COR-L47 (cell line): ENCODE data around the gene BRINP2.
A peak's percentile ranks its signal among the peaks of the same experiment; 100 is the strongest.

Experiments used
- DNase-seq: peaks from one replicate; lab custom pipeline; 2025; lab: John Stamatoyannopoulos, UW

BRINP2 gene

DNA sequence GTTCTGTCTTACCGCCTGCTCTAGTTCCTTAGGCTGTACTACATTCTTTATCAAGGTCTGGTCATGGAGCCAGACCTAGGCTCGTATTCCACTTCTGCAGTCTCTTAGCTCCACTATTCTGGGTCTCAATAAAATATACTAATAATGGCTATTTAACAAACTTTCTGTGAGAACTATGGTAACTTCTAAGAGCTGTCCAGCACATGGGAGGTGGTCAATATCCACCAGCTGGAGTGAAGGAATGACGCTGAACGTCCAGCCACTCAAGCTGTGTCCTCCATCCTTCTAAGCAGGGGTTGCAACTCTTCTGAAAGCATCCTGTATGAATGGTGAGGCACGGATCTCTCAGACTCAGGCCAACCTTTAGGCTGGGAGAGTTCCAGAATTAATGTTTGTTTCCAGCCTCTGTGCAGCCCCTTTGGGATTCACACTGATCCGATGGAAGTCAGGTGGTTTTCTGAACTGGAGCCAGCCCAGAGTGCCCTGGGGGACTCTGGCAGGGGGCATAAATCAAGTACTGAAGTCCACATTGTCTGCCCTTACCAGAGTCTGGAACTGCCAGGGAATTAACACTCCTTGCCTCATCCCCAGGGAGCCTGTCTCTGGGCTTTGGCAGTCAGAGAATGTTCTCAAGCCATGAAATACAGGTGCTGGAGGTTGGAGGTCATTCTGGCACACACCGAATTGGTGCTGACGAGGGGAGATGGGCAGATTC is 57.4 kb downstream of the BRINP2 start:
- DNase-seq = no peak

DNA sequence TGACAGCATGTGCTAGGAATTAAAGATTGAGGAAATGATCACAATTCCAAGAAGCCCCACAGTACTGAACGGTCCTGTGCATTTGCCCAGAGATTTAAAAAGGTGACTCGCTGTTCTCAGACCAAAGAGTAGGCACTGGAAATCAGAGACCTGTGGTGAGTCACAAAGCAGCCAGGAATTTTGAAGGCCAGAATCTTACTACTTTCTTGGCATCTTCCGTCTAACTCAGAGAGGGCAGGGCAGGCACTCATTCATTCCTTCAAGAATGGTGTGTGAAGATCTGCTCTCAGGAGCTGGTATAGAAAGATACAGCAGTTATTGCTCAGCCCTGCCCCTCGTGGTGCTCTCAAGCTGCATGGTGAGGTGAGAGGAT is 57.9 kb downstream of the BRINP2 start:
- no peak for DNase-seq

DNA sequence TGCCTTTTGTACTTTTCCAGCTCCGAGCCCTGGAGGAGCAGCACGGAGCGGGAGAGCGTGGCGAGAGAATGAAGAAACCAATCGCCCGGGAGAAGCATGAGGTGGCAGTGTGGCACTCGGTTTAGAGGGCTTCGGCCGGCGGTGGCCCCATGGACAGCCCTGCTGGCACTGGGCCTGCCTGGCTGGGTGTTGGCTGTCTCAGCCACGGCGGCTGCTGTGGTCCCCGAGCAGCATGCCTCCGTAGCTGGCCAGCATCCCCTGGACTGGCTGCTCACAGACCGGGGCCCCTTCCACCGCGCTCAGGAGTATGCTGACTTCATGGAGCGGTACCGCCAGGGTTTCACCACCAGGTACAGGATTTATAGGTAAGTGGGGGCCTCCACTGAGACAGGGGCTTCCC is 59.0 kb downstream of the BRINP2 start:
- DNase-seq = no peak

DNA sequence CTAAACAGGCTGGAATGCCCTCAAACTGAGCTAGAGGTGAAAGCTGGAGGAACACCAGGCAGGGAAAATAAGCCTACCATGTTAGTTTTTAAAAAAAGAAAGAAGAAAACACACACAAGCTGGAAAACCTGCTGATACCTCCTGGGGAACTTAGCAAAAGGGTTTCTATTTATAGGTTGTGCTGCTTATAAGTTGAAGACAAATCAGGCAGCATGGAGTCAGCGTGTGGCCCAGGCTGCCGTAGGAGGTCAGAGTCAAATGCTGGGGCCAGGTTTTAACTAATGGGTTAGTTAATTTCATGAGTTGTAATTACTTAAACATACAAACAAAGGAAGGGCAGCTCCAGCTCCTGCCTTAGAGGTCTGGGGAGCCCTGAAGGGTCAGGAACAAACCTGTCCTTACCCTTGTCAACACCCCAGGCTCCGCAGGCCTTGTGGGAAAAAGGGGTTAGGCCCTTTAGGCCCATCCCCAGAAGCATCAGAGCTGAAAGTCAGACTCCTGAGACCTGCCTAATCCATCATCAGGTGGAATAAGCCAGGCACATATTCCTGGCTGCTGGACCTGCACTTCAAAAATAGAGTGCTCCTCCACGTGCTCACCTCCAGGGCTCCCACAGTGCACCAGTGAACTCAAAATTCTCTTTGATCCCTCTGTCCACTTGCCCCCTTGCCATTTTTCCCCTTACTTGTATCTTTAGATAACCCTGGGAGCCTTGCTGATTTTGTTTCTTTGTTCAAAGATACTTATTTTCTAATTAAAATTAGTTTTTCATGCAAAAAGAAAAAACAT is 59.7 kb downstream of the BRINP2 start:
- DNase-seq = no peak

DNA sequence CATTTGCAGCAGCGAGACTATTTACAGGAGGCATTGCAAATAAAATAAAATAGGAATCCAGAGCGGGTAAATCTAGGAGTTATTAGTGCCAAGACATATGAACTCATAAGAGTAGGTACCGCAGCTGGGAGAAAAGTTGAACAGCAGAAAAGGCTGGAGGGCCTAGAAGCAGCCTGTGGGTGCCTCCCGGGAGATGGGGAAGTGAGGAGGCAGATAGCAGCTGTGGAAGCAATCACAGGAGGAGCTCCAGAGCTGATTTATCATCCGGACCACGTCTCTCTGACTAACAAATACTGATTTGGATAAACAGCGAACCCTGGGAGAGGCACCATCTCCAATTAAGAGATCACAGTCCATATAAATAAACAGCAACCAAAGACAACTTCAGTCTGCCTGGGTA is 64.6 kb downstream of the BRINP2 start:
- DNase-seq = no peak

DNA sequence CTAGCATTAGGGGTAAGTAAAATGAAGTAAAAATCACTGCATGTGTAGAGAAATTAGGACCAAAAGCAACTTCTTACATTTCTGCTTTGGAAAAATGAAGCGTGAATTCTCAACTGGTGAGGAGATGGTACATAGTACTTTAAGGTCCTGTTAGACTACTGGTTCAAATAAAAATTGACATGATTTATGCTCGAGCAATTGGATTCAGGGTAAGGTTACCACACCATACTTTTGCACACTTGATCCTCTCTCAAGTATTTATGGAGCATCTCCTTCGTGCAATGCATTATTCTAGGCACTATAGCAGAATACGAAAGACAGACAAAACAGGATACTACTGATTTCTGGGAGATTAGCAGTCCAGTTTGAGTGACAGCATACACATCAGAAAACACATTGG is 66.2 kb downstream of the BRINP2 start:
- no peak for DNase-seq

DNA sequence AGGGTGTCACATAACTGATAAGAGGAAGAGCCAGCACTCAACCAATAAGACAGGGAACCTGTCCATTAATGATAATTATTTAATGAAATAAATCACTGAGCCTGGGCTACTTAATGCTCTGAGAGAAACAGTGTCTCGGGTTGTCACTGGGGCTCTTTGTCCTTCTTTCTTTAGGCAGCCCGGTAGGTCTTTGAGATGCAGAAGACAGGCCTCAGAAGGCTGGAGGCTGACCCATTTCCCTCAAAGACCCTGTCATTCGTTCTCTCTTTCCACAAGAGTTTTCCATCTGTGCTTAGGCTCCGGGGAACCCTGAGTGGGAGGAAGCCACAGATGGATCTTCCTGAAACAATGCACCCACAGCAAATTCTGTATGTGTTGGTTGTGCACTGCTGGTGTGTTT is 68.2 kb downstream of the BRINP2 start:
- DNase-seq = no peak

DNA sequence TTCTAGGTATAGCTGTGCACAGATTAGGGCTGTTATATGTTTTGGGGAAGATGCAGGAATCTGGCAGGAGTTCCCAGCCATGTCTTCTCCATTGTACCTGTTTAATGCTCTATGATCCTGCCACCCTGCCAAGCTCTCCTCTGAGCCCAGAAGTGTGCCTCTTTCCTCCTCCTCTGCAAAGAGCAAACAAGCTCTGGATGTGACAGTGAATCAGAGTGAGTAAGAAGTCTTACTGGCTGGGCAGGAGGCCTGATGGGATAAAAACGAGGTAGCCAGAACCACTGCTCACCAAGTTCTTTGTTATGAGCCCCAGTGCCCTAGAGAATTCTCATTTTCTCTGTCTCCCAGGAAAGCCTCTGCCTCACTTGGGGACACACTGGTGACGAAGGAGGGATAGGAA is 69.0 kb downstream of the BRINP2 start:
- no peak for DNase-seq

DNA sequence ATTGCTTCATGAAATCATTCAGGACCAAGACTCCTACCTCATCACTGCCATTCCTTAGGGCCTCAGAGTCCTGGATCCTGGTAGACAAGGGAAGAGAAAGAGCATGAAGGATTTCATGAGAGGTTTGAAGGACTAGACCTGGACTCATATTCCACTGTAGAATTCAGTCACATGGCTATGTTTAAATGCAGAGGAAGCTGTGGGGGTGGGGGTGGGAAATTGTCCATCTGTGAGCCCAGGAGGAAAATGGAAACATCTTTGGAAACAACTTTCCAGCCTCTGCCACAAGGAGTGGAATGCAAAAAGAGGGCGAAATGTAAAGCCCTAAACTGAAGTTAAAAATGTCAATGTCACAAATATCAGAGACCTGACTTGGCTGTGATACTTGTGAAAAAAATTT is 73.0 kb downstream of the BRINP2 start:
- DNase-seq = no peak

DNA sequence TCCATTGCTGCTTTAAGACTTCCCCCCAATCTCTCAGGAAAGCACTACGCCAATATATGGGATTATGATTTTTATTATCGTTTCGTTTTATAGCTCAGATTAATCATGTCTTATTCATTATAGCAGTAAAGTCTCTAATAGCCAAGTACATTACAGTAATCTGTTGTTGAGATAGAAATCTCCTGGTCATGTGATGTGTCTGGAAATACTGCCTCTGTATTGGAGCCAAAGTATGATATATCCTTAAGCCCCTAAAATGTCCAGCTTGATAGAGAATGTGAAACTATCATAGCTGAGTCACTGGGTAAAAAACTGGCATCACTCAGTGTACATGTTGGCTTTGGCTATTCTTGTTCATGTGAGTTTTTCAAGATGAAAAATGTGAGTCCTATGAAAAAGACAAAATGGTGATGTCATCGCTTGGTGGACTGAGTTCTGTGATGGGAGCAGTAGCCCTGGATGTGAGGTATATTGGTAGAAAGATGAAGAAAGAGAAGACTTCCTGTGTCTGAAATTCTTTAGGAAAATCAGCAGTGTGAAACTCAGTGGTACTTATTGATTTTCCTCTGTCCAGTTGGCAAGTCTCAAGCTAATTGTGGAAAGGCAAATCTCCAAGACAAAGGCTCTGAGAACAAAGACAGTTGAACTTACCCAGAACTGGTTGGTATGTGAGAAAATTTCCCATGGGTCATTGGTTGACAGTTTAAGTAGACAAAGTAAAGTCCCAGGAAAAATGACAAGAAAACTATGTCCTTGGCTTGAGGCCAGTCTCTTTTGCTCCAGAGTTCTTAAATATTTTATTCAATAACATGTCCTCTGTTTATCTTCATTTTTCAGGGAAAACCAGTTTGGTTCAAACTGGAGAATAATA is 76.2 kb downstream of the BRINP2 start:
- no peak for DNase-seq

DNA sequence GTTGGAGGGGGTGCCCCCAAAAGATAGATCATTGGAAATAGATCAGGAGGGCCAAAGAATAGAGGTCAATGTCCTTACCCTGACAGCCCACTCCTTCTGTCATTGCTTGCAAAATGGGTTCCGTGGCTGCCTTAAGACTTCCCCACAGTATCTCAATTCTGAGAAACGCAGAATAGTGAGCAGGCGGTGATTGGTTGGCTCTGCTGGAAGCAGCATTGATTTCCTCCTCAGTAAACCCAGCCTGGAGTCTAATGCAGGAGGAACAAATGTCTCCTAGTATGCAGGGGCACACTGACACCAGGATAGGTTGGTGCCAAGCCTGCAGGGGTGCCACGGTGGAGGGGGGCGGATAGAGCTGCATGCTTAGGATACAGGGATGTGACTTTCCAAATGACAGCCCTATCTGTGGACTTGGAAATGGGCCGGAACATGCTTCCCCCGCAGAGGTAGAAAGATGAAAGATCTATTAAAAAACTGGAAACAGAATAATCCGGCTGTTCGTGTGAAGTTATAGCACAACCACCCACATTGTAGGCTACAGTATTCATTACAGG is 76.9 kb downstream of the BRINP2 start:
- no peak for DNase-seq

DNA sequence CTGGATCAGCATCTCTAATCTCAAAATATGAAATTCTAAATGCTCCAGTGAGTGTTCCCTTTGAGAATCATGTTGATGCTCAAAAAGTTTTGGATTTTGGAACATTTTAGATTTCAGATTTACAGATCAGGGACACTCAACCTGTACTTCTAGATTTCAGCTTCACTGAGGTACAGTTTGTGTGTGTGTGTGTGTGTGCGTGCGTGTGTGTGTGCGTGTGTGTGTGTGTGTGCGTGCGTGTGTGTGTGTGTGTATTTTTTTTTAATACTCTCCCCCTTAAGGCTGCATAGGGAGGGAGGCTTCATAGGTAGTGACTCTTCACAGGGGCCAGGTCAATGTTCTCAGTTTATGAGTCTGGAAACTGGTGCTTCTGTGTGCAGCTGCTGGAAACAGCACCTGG is 77.5 kb downstream of the BRINP2 start:
- DNase-seq = no peak

DNA sequence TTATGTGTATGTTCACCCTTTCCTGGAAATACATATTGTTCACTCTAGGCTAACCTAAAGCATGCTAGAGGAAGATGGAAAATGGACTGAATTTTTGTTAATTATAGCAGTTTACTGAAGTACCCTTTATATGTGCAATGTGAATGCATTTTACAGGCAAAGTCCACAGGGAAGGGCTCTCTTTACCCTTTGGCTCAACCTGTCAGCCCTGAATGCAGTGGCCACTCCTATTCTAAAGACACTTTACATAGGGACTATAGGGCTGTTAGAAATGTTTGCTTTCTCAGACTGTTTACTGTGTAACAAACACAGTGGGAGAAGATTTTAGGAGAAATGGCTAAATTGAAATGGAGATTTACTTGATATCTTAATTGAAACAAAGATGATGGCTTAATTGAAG is 78.5 kb downstream of the BRINP2 start:
- no peak for DNase-seq

DNA sequence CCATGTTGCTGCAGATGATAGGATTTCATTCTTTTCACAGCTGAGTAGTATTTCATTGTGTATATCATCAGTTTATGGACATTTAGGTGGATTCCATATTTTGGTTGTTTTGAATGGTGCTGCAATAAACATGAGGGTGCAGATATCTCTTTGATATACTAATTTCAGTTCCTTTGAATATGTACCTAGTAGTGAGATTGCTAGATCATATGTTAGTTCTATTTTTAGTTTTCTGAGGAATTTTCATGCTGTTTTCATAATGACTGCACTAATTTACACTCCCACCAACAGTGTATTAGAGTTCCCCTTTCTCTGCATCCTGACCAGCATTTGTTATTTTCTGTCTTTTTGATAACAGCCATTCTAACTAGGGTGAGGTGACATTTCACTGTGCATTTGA is 82.1 kb downstream of the BRINP2 start:
- DNase-seq = no peak

DNA sequence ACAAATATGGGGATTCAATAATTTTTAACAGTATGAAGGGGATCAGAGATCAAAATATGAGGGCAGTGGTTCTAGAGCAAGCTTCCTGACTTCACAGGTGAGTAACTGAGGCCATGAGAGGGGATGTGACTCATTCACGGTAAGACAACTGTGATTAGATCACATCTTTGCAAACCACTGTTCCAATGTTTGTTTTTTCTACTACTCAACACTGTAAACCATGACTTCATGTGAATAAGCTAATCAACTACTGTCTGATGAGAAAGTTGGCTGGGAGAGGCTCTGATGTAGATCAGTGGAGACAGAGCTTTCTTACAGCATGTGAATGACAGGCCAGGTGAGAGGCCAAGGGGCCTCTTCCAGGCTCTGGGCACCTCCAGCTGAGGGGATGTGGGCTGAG is 84.7 kb downstream of the BRINP2 start:
- no peak for DNase-seq

DNA sequence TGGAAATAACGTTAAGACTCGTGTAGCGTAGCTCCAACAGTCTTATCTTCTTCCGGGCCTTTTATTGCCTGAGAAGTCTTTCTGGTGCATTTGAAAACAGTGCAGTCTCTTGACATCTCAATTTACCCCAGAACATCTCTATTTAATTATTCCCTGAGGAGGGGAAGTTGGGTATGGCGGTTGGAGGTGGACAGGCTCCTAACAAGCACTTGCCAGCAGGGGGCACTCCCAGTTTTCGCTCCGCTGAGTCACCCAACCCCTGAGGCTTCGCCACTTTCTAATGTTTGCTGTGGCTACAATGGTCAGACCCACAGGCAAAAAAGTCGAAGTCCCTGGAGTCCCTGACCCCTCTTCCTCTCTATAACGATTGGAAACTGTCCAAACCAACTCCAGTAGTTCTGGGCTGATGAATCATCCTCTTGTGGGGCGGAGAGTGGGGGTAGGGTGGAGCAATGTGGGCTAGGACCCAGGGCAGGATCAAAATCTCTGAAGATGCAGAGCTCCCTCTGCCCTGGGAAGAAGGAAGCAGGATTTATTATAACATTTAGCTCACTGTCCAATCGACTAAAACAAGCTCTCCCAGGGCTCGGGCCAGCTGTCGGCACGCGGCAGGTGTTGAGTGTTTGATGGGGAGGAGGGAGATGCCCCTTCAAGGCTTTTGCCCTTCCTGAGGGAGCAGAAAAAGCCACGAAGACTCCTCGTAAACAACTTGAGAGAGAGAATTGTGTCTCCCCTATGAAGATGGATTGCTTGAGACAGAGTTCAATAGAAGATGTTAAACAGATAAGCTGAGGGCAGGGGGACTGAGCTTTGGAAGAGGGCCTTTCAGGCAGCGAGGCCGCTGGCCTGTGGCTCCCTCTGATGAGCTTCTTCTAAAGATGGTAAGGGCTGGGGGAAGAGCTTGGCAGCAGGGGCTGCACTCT is 85.7 kb downstream of the BRINP2 start:
- DNase-seq = peak; percentile 3

DNA sequence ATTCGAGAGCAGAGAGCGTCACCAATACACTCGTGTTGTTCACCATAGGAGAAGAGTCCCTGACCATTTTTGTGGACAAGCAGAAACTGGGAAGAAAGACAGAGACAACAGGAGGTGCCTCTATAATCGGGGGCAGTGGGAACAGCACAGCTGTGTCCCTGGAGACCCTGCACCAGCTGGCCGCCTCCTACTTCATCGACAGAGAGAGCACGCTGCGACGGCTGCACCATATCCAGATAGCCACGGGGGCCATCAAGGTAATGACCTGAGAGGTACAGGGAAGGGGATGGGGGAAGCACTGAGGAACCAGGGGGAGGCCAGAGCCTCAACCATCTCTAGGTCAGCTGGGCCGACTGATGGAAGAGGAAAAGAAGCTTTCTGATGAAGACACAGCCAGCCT is 86.4 kb downstream of the BRINP2 start:
- DNase-seq = no peak

DNA sequence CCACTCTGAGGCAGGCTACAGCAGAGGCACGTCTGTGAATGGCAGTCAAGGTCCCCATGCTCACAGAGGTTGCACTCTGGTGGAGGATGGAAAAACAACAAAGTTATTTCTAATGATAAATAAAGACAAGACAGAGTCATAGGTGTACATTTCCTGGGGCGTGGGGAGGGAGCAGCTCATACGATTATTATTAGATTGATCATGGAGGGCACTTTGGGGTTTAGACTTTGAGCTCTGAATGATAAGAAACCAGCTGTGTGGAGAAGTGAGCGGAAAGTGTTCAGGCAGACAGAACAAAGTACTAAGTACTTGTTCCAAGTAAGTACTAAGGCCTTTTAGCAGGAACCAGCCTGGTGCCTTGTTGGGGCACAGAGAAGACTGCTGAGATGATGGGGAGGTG is 86.8 kb downstream of the BRINP2 start:
- DNase-seq = no peak

DNA sequence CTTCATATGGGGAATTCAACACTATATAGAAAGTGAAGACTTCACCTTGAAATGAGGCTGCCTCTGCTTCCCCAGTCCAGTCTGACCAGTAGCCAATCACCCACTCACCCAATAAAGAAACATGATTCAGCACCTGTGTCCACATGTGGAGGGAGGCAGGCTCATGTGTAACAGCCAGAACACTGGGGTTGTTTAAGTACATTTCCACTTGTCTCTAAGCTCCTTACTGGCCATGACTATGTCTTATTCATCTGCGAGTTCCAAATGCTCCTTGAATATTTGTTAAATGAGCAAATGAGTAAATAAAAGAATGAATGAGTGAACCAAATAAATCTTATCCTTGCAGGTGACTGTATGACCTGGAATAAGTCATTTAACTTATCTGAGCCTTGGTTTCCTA is 100.1 kb downstream of the BRINP2 start:
- no peak for DNase-seq

DNA sequence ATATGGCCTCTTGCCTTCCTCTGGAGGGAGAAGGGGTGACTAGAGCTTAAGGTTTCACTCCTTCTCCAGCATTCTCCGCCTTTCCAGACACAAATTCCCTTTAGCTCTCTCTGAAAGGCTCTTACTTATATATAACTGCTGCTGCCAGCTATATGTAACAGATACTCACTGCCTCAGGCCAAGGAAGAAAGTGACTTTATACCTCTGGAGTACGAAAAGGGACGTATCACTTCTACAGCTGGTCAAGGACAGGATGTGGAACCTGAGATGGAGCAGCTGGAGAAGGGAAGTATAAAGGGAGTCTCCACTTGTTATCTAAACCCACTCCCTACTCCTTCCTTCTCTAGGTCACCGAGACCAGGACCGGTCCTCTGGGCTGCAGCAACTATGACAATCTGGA is 102.4 kb downstream of the BRINP2 start:
- no peak for DNase-seq

DNA sequence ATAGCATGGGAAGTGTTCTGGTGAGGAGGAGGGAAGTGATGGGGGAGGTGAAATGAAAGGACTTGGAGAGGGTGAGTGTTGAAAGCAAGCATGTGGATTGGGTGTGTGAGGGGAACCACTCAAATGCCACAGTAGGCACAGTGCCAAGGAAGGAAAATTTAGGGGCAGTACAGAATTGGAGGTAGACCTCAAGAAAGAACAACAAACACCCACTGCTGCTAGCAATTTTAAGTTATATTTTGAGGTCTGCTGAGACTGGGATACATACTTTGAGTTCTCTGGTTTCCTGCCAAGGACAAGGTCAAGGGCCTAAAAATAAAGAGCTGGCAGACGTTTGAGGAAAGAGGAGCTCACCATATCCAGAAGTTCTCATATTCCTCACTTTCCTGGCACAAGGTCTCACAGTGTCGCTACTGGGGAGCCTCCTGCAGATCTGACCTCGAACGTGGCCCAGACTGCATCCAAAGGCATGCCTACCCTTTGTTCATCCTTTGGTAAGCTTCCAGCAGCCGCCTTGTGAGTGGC is 104.0 kb downstream of the BRINP2 start:
- peak; percentile 65 for DNase-seq
